K562 (cell line): Measurements from ENCODE around the gene TRAF3IP1.

Experiments
- CREB1 ChIP-seq, 2 experiments: sonication (generic) in 1 of 2; formaldehyde crosslinking in 1 of 2; IDR thresholded peaks; 2 replicates each; pipeline versions ENCODE4 v1.6.1 to v1.8.0; 2012 to 2022; ENCODE audit warnings: inconsistent platforms in 1 of 2, mild to moderate bottlenecking in 1 of 2, missing genetic modification reagents in 1 of 2, moderate library complexity in 1 of 2
- DIDO1 ChIP-seq: fragments of 450-650 bp; IDR thresholded peaks from 2 replicates; pipeline ENCODE4 v1.6.1; 2016; ENCODE audit warnings: low read depth, missing biosample characterization, missing genetic modification characterization
- E2F3 ChIP-seq: fragments of 250-450 bp; sonication (Bioruptor Pico); IDR thresholded peaks from 2 replicates; pipeline ENCODE4 v1.4.0; 2020; ENCODE audit warnings: mild to moderate bottlenecking
- ETS2 ChIP-seq: IDR thresholded peaks from 2 replicates; pipeline ENCODE4 v1.6.1; 2016; ENCODE audit warnings: borderline replicate concordance, missing genetic modification characterization, mild to moderate bottlenecking, moderate library complexity, missing compliant biosample characterization; ENCODE audit not compliant: poor library complexity, severe bottlenecking
- EZH2 ChIP-seq: IDR thresholded peaks from 2 replicates; pipeline ENCODE4 v1.6.1; 2012; ENCODE audit warnings: low read depth, mild to moderate bottlenecking, inconsistent platforms, low read length, borderline replicate concordance
- FOXM1 ChIP-seq, 2 experiments: fragments of 450-650 bp in 1 of 2; sonication (generic) in 1 of 2; formaldehyde crosslinking in 1 of 2; IDR thresholded peaks; 2 replicates each; pipeline versions ENCODE4 v1.6.1 to v1.9.0; 2017 to 2022; ENCODE audit warnings: low read depth in 2 of 2, mild to moderate bottlenecking in 2 of 2, missing genetic modification reagents in 1 of 2, moderate library complexity in 1 of 2
- HNRNPUL1 ChIP-seq: fragments of 200-400 bp; formaldehyde crosslinking; IDR thresholded peaks from 2 replicates; pipeline ENCODE4 v1.6.1; 2017; ENCODE audit warnings: low read length
- JUN ChIP-seq, 2 experiments: sonication (generic) in 1 of 2; formaldehyde crosslinking in 1 of 2; IDR thresholded peaks; 2 replicates each; pipeline versions ENCODE4 v1.6.1 to v1.8.0; 2012 to 2022; ENCODE audit warnings: borderline replicate concordance in 2 of 2, mild to moderate bottlenecking in 2 of 2, improper control_type of control experiment in 1 of 2, low read depth in 1 of 2, low read length in 1 of 2, missing genetic modification reagents in 1 of 2
- PHTF2 ChIP-seq: fragments of 250-450 bp; sonication (Bioruptor Pico); IDR thresholded peaks from 2 replicates; pipeline ENCODE4 v1.5.0; 2021; ENCODE audit warnings: mild to moderate bottlenecking
- ZFP1 ChIP-seq: fragments of 450-650 bp; formaldehyde crosslinking; IDR thresholded peaks from 2 replicates; pipeline ENCODE4 v1.4.0; 2020; ENCODE audit warnings: mild to moderate bottlenecking, mixed read lengths
- ZFX ChIP-seq: sonication (generic); formaldehyde crosslinking; IDR thresholded peaks from 2 replicates; pipeline ENCODE4 v1.8.0; 2022; ENCODE audit warnings: mild to moderate bottlenecking, missing genetic modification reagents, moderate library complexity
- ZNF282 ChIP-seq: sonication (generic); formaldehyde crosslinking; IDR thresholded peaks from 2 replicates; pipeline ENCODE4 v1.8.1; 2023; ENCODE audit warnings: missing genetic modification reagents
- TF ChIP-seq, protein P1 (sequence below), 3 experiments: IDR thresholded peaks in 2 of 3; conservative IDR thresholded peaks in 1 of 3; 2 replicates each; pipeline ENCODE4 v1.5.1; 2011 to 2012; ENCODE audit warnings: low read length in 3 of 3, mild to moderate bottlenecking in 3 of 3, control low read depth in 2 of 3, improper control_type of control experiment in 1 of 3, inconsistent platforms in 1 of 3, low read depth in 1 of 3, mixed read lengths in 1 of 3, moderate library complexity in 1 of 3; ENCODE audit not compliant: insufficient read depth in 2 of 3

DNA sequence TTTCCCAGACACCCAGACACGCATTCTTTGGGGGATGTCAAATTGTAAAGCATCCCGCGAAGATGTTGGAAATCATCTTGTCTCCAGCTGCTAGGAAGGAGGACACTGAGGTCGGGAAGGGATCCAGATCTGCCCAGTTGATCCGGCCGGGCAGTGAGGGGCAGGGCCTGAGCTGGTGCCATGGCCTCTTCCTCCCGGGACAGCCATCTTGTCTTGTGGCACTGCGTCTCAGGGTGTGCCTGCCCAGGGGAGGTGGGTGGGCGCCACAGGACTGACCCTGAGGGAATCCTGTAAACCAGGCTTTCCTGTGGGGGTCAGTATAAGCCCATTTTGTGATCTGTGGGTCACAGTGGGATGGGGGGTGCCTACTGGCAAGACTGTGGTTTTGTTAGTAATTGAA is 10.1 kb downstream of the TRAF3IP1 start:
- no peak for TF ChIP-seq HNRNPUL1
- TF ChIP-seq ZFX (CRISPR knock-in tag) = no peak
- no peak for TF ChIP-seq ZNF282 (CRISPR knock-in tag)
- no peak for TF ChIP-seq EZH2
- TF ChIP-seq CREB1 (IDR thresholded peaks at IDR 0.05) = no peak
- no peak for TF ChIP-seq CREB1 (CRISPR knock-in tag; IDR thresholded peaks at IDR 0.05)
- TF ChIP-seq JUN (IDR thresholded peaks at IDR 0.05; ENCODE audit: borderline replicate concordance, low read depth, low read length) = no peak
- TF ChIP-seq JUN (CRISPR knock-in tag; IDR thresholded peaks at IDR 0.05; ENCODE audit: borderline replicate concordance) = no peak
- TF ChIP-seq, protein P1, sequence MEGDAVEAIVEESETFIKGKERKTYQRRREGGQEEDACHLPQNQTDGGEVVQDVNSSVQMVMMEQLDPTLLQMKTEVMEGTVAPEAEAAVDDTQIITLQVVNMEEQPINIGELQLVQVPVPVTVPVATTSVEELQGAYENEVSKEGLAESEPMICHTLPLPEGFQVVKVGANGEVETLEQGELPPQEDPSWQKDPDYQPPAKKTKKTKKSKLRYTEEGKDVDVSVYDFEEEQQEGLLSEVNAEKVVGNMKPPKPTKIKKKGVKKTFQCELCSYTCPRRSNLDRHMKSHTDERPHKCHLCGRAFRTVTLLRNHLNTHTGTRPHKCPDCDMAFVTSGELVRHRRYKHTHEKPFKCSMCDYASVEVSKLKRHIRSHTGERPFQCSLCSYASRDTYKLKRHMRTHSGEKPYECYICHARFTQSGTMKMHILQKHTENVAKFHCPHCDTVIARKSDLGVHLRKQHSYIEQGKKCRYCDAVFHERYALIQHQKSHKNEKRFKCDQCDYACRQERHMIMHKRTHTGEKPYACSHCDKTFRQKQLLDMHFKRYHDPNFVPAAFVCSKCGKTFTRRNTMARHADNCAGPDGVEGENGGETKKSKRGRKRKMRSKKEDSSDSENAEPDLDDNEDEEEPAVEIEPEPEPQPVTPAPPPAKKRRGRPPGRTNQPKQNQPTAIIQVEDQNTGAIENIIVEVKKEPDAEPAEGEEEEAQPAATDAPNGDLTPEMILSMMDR (IDR thresholded peaks at IDR 0.05 in 2 of 3, conservative IDR thresholded peaks at IDR 0.05 in 1 of 3; ENCODE audit: insufficient read depth in 2 of 3, low read depth in 1 of 3, low read length in 3 of 3) = no peak
- TF ChIP-seq ETS2 = no peak
- no peak for TF ChIP-seq PHTF2 (CRISPR knock-in tag)
- no peak for TF ChIP-seq FOXM1 (IDR thresholded peaks at IDR 0.05; ENCODE audit: low read depth)
- no peak for TF ChIP-seq FOXM1 (CRISPR knock-in tag; IDR thresholded peaks at IDR 0.05; ENCODE audit: low read depth)
- no peak for TF ChIP-seq ZFP1
- no peak for TF ChIP-seq E2F3 (CRISPR knock-in tag)
- TF ChIP-seq DIDO1 (tag) = no peak
